GM23248 (cell line): Measurements from ENCODE around the gene SLC4A5.

Experiments used
- EZH2 ChIP-seq: fragments of 200-600 bp; sonication (generic); IDR thresholded peaks from 2 replicates; pipeline ENCODE4 v1.6.1; 2018; ENCODE audit warnings: antibody characterized with exemption, mild to moderate bottlenecking; ENCODE audit not compliant: insufficient read depth, poor library complexity, severe bottlenecking
- EZH2phosphoT487 ChIP-seq: fragments of 200-600 bp; sonication (generic); IDR thresholded peaks from 2 replicates; pipeline ENCODE4 v1.6.1; 2018; ENCODE audit warnings: antibody characterized with exemption, moderate library complexity, mild to moderate bottlenecking, low read depth; ENCODE audit not compliant: insufficient read depth

DNA sequence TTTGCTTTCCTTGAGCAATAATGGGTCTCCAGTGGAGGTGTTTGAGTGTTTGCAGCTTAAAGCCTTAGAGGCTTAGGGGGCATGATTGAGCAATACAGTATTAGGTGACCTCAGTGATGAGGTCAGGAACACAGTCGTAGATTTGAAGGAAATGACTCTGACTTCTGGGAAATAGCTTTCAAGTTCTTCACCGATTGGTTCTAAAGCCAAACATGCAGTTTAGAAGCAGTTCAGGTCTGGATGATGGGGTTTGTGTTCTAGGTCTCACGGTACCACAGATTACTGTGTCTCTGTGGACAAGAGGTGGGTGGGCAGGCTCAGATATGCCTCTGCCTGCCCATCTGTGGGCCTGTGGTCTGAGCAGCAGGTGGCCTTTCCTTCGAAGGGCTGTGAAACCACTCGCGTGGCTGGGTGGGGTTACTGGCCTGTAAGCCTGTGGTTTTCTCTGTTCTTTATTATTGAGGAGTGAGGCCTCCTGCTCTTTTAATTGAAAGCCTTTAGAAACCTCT, 137.0 kb downstream of the SLC4A5 start:
- TF ChIP-seq EZH2 (no peak), EZH2phosphoT487 (no peak)
